HG02798 (cell line): ENCODE data around the gene LDHAL6A.

Source experiments
- ATAC-seq: cut with Tn5 transposase; IDR thresholded peaks from one replicate; pipeline ENCODE4 v1.9.1; 2021; ENCODE audit warnings: mild to moderate bottlenecking; ENCODE audit not compliant: unreplicated experiment, poor library complexity

LDHAL6A gene

DNA sequence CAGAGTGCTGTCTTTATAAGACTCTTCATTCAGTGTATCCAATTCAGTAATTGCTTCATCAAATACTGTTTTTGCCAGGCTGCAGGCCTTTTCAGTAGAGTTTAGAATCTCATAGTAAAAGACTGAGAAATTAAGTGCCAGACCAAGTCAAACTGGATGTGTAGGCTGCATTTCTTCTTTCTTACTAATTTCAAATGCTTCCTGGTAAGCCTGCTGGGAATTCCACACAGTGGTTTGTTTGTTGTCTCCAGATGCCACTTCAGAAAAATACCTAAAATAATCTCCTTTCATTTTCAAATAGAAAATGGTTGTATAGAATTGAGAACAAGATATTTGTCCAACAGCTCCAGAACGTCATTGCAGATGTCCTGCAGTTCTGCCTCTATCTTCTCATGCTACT lies 34.7 kb downstream of the LDHAL6A start:
- no peak for ATAC-seq

GRCh38 chr11:18490736-18491485 lies 35.3 kb downstream of the LDHAL6A start:
- no peak for ATAC-seq

GRCh38 chr11:18491924-18492323 lies 36.3 kb downstream of the LDHAL6A start:
- no peak for ATAC-seq

DNA sequence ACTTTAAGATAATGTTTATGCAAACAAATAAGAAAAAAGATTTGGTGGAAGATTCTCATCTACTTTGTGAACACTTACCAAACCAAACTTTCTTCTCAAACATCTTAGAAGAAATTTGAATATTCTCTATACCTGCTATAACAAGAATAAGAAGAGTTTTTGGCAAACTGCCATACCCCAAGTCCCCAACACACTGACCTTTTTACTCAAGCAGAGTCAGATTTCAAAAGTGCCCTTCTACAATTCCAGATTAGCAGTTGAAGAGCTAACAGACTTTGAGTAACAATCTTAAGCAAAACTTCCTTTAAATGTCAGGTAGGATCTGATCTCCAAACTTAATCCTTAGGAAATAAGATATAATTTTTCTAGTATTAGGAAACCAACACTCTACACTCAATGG lies 37.2 kb downstream of the LDHAL6A start:
- no peak for ATAC-seq

GRCh38 chr11:18493310-18493709 lies 37.7 kb downstream of the LDHAL6A start:
- no peak for ATAC-seq

DNA sequence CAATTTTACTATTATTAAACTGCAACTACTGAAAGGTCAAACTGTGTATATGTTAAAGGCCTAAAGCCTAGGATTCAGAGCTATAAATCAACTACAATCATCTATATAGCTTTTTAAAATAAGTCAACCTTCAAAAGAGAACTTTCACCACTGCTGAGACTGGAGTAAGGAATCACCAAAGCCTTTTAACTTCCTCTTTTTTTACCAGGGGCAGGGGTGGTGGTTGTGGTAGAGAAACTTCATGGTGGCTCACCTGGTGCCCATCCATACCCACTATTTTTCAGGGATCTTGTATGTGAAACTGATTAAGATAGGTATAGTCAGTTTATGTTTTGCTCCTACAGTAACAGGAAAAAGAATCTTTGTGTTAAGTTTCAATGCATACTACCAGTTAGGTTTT lies 39.6 kb downstream of the LDHAL6A start:
- ATAC-seq: no peak

DNA sequence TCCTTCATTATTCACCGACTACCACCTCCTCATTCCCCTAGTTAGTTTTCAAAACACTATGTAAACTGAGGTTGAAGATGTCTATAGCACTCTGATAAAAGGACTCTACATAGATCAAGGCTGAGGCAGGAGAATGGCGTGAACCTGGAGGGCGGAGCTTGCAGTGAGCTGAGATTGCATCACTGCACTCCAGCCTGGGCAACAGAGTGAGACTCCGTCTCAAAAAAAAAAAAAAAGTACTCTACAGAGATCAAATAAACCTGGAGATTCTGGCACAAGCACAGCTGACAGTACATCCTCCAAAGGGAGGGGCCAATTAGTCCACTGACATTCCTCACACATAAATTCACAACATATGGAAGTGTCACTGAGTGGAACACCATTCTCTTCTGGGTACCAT lies 40.0 kb downstream of the LDHAL6A start:
- ATAC-seq: no peak

- ATAC-seq: no peak
These were observed 42.4 kb downstream of the LDHAL6A start for GRCh38 chr11:18498039-18498438.

DNA sequence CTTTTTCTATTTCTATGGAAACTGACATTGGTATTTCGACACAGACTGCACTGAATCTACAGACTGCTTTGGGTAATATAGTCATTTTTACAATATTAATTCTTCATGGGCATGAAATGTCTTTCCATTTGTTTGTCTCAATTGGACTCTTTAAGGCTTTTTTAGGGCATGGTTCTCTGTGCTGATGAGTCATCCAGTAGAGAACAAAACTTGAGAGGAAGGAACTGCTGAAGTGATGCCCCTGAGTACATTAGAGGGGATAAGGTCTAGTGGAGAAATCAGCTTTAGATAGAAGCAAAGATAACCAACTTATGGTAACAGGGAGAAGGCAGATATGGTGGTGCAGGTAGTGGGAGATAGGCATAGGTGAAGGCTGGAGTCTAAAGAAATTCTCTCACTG lies 46.0 kb downstream of the LDHAL6A start:
- ATAC-seq: no peak

DNA sequence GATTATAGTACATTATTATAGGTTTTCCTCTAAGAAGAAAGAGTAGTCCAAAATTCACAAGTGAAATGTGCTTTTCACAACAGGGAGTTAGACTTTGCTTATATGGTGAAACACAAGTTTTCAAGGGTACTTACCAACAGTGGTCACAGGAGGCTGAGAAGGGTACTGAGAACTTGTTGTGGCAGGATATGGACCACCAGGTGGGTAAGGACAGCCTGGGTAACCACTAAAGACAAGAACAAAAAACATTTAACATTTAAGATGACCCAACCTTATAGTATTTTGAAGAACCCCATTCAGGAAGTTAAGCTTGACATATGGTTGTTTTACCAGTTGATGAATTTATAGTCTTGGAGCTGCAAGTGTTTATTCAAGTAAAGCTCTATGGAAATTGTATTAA lies 46.7 kb downstream of the LDHAL6A start:
- ATAC-seq: no peak

- no peak for ATAC-seq
These were observed 65.5 kb downstream of the LDHAL6A start for GRCh38 chr11:18521122-18521521.

- no peak for ATAC-seq
These were observed 66.7 kb downstream of the LDHAL6A start for GRCh38 chr11:18522388-18522787.

GRCh38 chr11:18523084-18523483 lies 67.4 kb downstream of the LDHAL6A start:
- no peak for ATAC-seq

DNA sequence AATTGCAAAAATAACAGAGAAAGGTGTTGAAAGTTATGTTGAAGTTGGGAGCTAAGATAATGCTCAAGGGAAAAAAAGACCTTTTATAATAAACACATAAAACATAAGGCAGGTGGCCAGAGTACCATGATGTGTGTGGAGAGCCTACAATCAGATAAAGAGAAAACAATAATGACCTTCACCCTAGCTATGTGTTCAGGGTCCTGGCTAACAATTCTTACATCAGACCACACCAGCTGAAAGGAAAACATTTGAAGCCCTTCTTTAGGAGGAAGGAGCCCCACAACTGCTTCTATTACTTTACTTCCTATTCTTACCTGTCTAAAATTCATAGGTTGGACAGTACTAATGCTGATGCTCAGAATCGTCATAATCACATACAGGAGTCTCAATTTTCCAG lies 68.6 kb downstream of the LDHAL6A start:
- ATAC-seq: no peak

- ATAC-seq: no peak
These were observed 70.5 kb downstream of the LDHAL6A start for GRCh38 chr11:18526130-18526520.

GRCh38 chr11:18526521-18527296 lies 71.1 kb downstream of the LDHAL6A start, which contains the start of gene TSG101:
Gene TSG101, minus strand, starts transcription at chr11:18526942. Its CDS starts 126 bp downstream, at chr11:18526816.
- peak; percentile 96 for ATAC-seq

DNA sequence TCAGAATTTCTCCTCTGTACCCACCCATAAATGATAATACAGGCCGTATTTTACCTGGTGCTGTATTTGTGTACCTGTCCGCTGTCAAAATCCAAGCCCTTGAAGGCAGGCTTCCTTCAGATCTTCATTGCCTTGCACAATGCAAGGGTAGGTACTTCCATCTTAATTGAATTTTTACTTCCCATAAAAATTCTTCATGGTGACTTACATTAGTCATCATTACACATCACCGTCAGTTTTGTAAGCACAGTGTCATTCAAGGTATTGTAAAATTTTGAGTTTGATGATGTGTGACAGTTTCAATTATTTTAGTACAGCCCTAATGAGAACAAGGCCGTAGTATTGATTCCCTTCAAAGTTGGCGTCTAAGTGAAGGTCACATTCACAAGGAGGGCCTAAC lies 71.9 kb downstream of the LDHAL6A start:
- no peak for ATAC-seq
